SU-DHL-6 (cell line): Measurements from ENCODE around the gene PPARA.
A peak's percentile ranks its signal among the peaks of the same experiment; 100 is the strongest.

Experiments used
- H2AFZ ChIP-seq: fragments of 200-600 bp; sonication (generic); 2 replicates; pipeline ENCODE4 v1.6.1; 2014; ENCODE audit warnings: low read depth, mild to moderate bottlenecking, moderate library complexity, mixed read lengths, antibody characterized with exemption, low read length; ENCODE audit not compliant: severe bottlenecking
- H3F3A ChIP-seq: fragments of 200-600 bp; shearing (Covaris generic); 2 replicates; pipeline ENCODE4 v1.6.0; 2016; ENCODE audit warnings: antibody characterized with exemption, mild to moderate bottlenecking; ENCODE audit not compliant: insufficient read depth
- H3K27ac ChIP-seq: fragments of 200-600 bp; sonication (generic); 2 replicates; pipeline ENCODE4 v1.5.1; 2016; ENCODE audit warnings: low read depth, mild to moderate bottlenecking, low read length, moderate library complexity, mixed read lengths
- H3K27me3 ChIP-seq: fragments of 200-600 bp; sonication (generic), shearing (Covaris generic); 2 replicates; pipeline ENCODE4 v1.6.0; 2014; ENCODE audit warnings: mild to moderate bottlenecking, low read length
- H3K36me3 ChIP-seq: fragments of 200-600 bp; sonication (generic); 2 replicates; pipeline ENCODE4 v1.6.1; 2014; ENCODE audit warnings: mild to moderate bottlenecking, low read length, mixed read lengths
- H3K4me2 ChIP-seq: fragments of 300-600, 200-600 bp; shearing (Covaris generic), sonication (generic); 2 replicates; pipeline ENCODE4 v1.6.0; 2014; ENCODE audit warnings: low read length, low read depth, mild to moderate bottlenecking; ENCODE audit not compliant: poor library complexity, severe bottlenecking
- H3K4me3 ChIP-seq: fragments of 200-600 bp; sonication (generic); 2 replicates; pipeline ENCODE4 v1.5.1; 2014; ENCODE audit warnings: antibody characterized with exemption, low read length, mild to moderate bottlenecking, mixed read lengths; ENCODE audit not compliant: insufficient read depth, poor library complexity, severe bottlenecking
- H3K79me2 ChIP-seq: fragments of 200-600 bp; sonication (generic); 2 replicates; pipeline ENCODE4 v1.6.1; 2014; ENCODE audit warnings: mild to moderate bottlenecking, low read length, moderate library complexity; ENCODE audit not compliant: insufficient read depth
- H3K9ac ChIP-seq: fragments of 200-600 bp; sonication (generic); 2 replicates; pipeline ENCODE4 v1.7.0; 2014; ENCODE audit warnings: mild to moderate bottlenecking, low read length
- H3K9me2 ChIP-seq: fragments of 200-600 bp; sonication (generic); replicated peaks from 2 replicates; pipeline ENCODE4 v1.6.1; 2014; ENCODE audit warnings: low read length; ENCODE audit not compliant: insufficient read depth
- H3K9me3 ChIP-seq: fragments of 200-600 bp; sonication (generic); 2 replicates; pipeline ENCODE4 v1.6.1; 2014; ENCODE audit warnings: low read length, mixed read lengths; ENCODE audit not compliant: insufficient read depth
- H4K20me1 ChIP-seq: fragments of 200-600 bp; sonication (generic); 2 replicates; pipeline ENCODE4 v1.6.1; 2014; ENCODE audit warnings: low read depth, mild to moderate bottlenecking, antibody characterized with exemption, low read length, moderate library complexity, mixed read lengths
- EZH2phosphoT487 ChIP-seq: fragments of 200-600 bp; sonication (generic), shearing (Covaris generic); conservative IDR thresholded peaks from 2 replicates; pipeline ENCODE4 v1.6.1; 2018; ENCODE audit warnings: mild to moderate bottlenecking, antibody characterized with exemption, low read length, moderate library complexity, mixed read lengths
- TF ChIP-seq, protein P1 (sequence below): fragments of 200-600 bp; sonication (generic); IDR thresholded peaks from one replicate; pipeline ENCODE4 v1.5.1; 2017; ENCODE audit warnings: antibody characterized with exemption, mild to moderate bottlenecking, low read length, moderate library complexity; ENCODE audit not compliant: insufficient read depth, poor library complexity, severe bottlenecking

PPARA gene

GRCh38 chr22:46150655-46151477 lies 540 bp downstream of the PPARA start:
- Histone ChIP-seq H3K9me3 (no peaks in the 10 kb centered on the region), H3K36me3 (no peaks in the 10 kb centered on the region), H3K27ac (no peak overlapping the region), H3K79me2 (no peaks in the 10 kb centered on the region), H3K4me3 (peak overlapping the region; percentile 80), H2AFZ (peak overlapping the region; percentile 83), H3K9me2 (no peaks in the 10 kb centered on the region), H3K9ac (peak overlapping the region; percentile 63), H3F3A (peaks cover 6% of the 10 kb centered on the region; the same call in 1 of the 2 replicates), H3K4me2 (peak overlapping the region; percentile 78), H3K27me3 (no peaks in the 10 kb centered on the region), H4K20me1 (no peaks in the 10 kb centered on the region)
- TF ChIP-seq, protein P1, sequence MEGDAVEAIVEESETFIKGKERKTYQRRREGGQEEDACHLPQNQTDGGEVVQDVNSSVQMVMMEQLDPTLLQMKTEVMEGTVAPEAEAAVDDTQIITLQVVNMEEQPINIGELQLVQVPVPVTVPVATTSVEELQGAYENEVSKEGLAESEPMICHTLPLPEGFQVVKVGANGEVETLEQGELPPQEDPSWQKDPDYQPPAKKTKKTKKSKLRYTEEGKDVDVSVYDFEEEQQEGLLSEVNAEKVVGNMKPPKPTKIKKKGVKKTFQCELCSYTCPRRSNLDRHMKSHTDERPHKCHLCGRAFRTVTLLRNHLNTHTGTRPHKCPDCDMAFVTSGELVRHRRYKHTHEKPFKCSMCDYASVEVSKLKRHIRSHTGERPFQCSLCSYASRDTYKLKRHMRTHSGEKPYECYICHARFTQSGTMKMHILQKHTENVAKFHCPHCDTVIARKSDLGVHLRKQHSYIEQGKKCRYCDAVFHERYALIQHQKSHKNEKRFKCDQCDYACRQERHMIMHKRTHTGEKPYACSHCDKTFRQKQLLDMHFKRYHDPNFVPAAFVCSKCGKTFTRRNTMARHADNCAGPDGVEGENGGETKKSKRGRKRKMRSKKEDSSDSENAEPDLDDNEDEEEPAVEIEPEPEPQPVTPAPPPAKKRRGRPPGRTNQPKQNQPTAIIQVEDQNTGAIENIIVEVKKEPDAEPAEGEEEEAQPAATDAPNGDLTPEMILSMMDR: no peak
- TF ChIP-seq EZH2phosphoT487: 0 out of 2 replicates have a peak, but pooled peaks have one; percentile 56

DNA sequence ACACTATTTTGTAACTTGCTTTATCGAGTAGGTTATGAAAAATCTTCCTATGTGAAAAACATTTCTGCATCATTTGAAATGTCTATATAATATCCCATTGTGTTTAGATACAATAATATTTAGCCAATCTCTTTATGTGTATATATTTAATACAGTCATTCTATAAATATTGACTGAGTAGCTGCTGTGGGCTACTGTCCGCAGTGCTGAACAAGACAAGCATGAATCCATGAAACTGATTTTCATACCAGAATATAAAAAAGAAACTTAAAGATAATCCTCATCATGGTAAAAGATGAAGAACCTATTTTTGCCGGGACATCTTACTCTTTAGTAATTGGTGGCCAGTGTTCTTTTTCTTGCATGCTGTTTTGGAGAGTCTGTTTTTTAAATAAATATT lies 3.6 kb downstream of the PPARA start:
- no peak overlapping the region for H3K9ac ChIP-seq
- no peaks in the 10 kb centered on the region for H3K27me3 ChIP-seq
- no peaks in the 10 kb centered on the region for H3K9me3 ChIP-seq
- H2AFZ ChIP-seq: no peak overlapping the region
- H3K4me3 ChIP-seq: no peak overlapping the region
- H3F3A ChIP-seq: peaks cover 6% of the 10 kb centered on the region; the same call in 1 of the 2 replicates
- no peaks in the 10 kb centered on the region for H3K9me2 ChIP-seq
- H3K79me2 ChIP-seq: no peaks in the 10 kb centered on the region
- H3K4me2 ChIP-seq: no peak overlapping the region
- no peaks in the 10 kb centered on the region for H3K36me3 ChIP-seq
- TF ChIP-seq, protein P1: no peak
- no peak for TF ChIP-seq EZH2phosphoT487
- H4K20me1 ChIP-seq: no peaks in the 10 kb centered on the region
- no peak overlapping the region for H3K27ac ChIP-seq

DNA sequence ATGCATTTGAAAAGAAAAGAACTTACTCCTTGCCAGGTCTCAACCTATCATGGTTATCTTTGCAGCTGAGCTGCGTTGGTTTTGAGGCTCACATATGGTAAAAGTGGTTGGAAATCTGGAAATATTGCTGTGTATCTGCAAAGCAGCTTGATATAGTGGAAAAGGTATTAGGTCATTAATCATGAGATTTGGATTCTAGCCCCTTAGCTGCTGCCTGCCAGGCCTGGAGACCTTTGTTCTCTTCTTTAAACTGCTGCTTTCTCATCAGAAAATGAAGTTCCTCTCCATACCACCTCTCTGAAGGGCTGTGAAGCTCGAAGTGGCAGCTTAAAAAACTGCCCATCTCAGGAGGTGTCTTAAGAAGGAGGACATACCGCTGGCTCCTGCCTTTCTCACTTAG lies 5.7 kb downstream of the PPARA start:
- Histone ChIP-seq H3F3A (peaks cover 6% of the 10 kb centered on the region; the same call in 1 of the 2 replicates), H3K36me3 (no peaks in the 10 kb centered on the region), H3K4me3 (no peak overlapping the region), H3K9ac (no peak overlapping the region), H3K9me3 (no peaks in the 10 kb centered on the region), H3K79me2 (no peaks in the 10 kb centered on the region), H3K9me2 (no peaks in the 10 kb centered on the region), H4K20me1 (no peaks in the 10 kb centered on the region), H2AFZ (no peak overlapping the region), H3K27me3 (no peaks in the 10 kb centered on the region), H3K4me2 (no peak overlapping the region), H3K27ac (no peak overlapping the region)
- TF ChIP-seq EZH2phosphoT487: no peak
- TF ChIP-seq, protein P1: no peak
